Measurements from ENCODE around the gene ZFYVE27.
A peak's percentile ranks its signal among the peaks of the same experiment; 100 is the strongest.
"Not testable (repeated sequence)": the region's sequence is repeated elsewhere in the genome, so short reads cannot be mapped to it uniquely, and the experiment has no call there.

The ZFYVE27 gene, protein sequence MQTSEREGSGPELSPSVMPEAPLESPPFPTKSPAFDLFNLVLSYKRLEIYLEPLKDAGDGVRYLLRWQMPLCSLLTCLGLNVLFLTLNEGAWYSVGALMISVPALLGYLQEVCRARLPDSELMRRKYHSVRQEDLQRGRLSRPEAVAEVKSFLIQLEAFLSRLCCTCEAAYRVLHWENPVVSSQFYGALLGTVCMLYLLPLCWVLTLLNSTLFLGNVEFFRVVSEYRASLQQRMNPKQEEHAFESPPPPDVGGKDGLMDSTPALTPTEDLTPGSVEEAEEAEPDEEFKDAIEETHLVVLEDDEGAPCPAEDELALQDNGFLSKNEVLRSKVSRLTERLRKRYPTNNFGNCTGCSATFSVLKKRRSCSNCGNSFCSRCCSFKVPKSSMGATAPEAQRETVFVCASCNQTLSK

DNA sequence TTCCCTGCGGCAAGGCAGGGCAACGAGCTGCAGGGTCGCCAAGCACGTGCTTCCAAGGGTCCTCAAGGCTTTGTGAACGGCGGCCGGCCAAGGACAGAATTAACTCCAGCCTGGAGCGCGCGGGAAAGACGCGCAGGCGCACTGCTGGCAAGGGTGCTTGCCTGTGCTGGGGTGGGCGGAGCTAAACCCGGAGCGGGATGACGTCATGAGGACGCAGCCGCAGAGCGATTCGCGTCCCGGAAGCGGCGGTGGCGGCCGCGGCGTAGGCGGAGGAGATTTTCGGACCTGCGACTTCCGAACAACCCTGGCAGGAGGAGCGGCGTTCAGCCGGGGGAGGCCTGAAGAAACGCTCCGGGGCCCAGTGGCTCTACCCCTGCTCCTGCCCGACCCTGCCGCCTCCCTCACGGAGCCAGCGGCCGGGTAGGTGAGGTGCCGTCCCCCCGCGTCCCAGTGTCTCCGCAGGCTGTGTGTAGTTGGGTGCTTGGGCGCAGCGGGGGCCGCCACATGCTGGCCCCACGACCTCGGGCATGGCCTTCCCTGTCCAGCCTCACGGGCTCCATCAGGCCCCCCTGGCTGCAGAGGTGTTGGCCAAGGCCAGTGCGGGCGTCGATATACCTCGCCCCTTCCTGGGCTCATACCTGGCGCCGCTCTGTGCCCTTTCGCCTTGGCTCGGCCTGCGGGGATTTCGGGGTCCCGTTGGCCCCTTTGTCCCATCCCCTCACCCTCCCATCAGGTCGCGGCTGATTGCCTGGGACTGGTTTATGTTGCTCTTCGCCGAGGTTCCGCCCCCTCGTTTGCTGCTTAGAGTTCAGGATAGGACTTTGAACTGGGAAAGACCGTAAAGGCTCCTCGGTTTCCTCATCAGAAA lies at the start of gene ZFYVE27:
TSS of gene ZFYVE27 (plus strand) at position 227 of the 868 bp plus-strand sequence. CDS start 1,350 bp downstream, outside the sequence.
- DNase-seq (peak; percentile 94 to 97), ATAC-seq (peak; percentile 87)
- Mint-ChIP-seq H3K4me3 (peak within 1 kb of the TSS; percentile 88 to 98), H3K27ac (peak within 1 kb of the TSS; percentile 97 to 98), H3K4me1 (peaks cover 60% of the 10 kb centered on the region), H3K27me3 (no peaks in the 10 kb centered on the region), H3K9me3 (peaks cover 0 to 8% of the 10 kb centered on the region in 2 donors)

DNA sequence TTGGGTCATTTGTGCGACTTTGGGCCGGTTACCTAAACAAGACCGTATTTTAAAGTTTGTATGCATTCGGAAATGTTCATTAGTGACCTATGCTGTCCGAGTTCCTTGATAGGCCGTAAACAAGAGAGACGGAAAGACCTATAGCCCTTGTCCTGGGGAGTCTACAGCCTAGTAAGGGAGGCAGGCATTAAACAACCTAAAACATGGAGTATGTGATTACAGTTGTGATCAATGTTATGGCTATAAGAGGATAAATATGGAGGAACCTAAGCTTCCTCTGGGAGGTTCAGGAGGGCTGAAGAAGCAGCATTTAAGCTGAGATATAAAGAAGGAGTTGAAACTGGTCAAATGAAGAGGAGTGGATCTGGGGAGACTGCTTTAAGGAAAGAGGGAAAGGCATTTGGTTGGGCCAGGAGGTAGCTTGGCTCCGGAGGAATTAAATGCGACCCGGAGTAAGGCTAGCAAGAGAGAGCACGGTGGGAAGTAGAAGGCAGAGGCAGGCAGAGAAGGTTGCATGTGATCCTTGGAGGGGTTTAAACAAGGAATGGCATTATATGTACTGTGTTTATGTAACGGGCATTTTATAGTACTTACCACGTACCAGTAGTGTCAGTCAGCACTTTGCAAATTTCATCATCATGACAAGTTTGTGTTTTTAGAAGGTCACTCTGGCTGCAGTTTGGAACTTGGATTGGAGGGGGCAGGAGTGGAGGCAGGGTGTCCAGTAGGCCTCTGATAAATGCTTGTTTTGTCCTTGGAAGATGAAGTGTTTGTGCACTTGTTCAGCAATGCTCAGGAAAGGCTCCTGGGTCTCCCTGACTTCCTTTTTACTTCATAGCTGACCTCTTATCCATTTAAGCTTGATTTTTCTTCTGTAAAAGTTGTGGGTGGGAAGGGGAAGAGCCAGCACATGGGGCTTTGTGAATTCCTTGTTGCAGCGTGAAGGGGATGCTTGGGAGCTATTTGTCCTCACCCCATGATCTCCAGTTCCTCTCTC lies 48.8 kb upstream of the ZFYVE27 start:
- ATAC-seq: no peak

DNA sequence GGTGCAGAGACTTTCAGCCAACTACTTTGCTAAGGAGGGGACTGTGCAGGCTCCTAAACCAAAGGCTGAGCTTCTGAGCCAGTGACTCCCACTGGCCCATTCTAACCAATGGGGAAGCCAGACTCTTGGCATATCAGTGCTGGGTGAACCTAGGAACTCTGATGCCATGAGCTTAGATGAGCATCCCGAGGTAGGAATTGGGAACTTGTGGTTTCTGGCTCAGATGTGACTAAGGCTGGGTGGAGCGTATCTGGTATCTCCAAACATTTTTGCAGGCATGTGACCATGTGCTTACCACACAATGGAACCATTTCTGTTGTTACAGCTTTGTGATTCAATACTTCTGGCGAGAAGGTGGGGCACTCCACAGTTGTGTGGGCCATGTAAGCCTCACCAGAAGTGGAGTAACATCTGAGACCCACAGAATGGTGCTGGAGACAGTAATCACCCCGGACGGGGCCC lies 47.3 kb upstream of the ZFYVE27 start:
- no peak overlapping the region for H3K4me3 Mint-ChIP-seq
- no peak for ATAC-seq
- H3K9me3 Mint-ChIP-seq: no peaks in the 10 kb centered on the region
- H3K4me1 Mint-ChIP-seq: peaks cover 20% of the 10 kb centered on the region
- no peaks in the 10 kb centered on the region for H3K27me3 Mint-ChIP-seq
- no peak for DNase-seq
- no peak overlapping the region for H3K27ac Mint-ChIP-seq

More for the DNA sequence above, 48.8 kb upstream of the ZFYVE27 start:
- Mint-ChIP-seq H3K9me3 (no peaks in the 10 kb centered on the region), H3K4me1 (peaks cover 22% of the 10 kb centered on the region), H3K27ac (peak overlapping the region in 1 of 2 donors; percentile 59), H3K4me3 (peak overlapping the region; percentile 78 to 91), H3K27me3 (no peaks in the 10 kb centered on the region)
- no peak for DNase-seq

DNA sequence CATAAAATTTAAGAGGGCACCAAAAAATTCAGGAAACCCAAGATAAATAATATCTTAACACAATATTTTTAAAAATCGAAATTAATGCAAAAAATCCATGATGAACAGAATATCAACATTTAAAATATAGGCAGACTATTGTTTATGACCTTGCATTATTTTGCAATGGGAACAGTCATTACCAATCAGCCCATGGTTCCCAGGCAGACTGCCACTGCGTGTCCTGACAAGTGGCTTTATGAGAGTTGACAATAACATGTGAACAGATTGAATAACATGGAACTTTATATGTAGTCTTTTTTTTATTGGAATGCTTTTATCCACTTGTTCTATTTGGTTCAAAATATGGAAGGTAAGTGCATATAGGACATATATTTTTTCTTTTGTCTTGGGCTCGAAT lies 46.8 kb upstream of the ZFYVE27 start:
- H3K9me3 Mint-ChIP-seq: no peaks in the 10 kb centered on the region
- no peaks in the 10 kb centered on the region for H3K27me3 Mint-ChIP-seq
- no peak overlapping the region for H3K27ac Mint-ChIP-seq
- DNase-seq (no peak), ATAC-seq (no peak)
- H3K4me3 Mint-ChIP-seq: no peak overlapping the region
- H3K4me1 Mint-ChIP-seq: peaks cover 15% of the 10 kb centered on the region

DNA sequence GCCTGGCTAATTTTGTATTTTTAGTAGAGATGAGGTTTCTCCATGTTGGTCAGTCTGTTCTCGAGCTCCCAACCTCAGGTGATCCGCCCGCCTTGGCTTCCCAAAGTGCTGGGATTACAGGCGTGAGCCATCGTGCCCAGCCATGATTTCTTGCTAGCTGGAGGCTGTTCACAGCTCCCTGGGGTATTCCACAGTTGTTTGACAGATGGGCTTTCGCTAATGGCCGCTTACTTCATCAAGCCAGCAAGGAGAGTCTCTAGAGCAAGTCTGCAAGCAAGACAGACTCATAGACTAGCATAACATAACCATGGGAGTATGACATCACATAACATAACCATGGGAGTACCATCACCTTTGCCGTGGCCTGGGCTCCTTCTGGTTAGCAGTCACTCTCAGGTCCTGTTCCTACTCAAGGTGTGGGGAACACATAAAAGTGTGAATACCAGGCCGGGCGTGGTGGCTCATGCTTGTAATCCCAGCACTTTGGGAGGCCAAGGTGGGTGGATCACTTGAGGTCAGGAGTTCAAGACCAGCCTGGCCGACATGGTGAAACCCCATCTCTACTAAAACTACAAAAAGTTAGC lies 38.8 kb upstream of the ZFYVE27 start:
- H3K9me3 Mint-ChIP-seq, H3K4me1 Mint-ChIP-seq, H3K27me3 Mint-ChIP-seq, DNase-seq, H3K4me3 Mint-ChIP-seq, H3K27ac Mint-ChIP-seq, ATAC-seq: not testable (repeated sequence)

DNA sequence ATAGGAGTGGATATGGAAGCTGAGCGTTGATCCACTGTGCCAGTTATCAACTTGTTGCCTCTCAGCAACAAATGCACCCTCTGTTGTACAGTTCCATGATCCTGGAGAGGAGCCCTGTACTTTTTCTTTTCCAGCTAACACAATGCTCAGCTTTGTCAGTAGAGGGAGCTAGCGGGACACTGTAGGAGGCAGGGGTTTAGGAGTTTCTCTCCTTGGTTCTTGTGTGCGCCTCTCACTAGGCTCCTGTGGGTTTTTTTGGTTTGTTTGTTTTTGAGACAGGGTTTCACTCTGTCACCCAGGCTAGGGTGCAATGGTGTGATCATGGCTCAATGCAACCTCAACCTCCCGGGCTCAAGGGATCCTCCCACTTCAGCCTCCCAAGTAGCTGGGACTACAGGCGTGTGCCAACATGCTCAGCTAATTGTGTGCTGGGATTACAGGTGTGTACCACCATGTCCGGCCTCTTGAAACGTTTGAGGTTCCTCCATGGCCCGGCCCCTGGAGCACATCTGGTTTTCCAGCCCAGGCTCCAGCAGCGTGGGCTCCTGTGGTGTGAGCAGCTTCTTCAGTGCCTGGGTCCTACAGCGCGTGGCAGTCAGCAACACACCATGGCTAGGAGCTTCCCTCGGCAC lies 35.4 kb upstream of the ZFYVE27 start:
- ATAC-seq (peak; percentile 92), DNase-seq (peak; percentile 45 to 60)
- Mint-ChIP-seq H3K27ac (no peak overlapping the region), H3K4me3 (no peak overlapping the region), H3K9me3 (no peaks in the 10 kb centered on the region), H3K27me3 (peaks cover 13% of the 10 kb centered on the region), H3K4me1 (no peaks in the 10 kb centered on the region)

DNA sequence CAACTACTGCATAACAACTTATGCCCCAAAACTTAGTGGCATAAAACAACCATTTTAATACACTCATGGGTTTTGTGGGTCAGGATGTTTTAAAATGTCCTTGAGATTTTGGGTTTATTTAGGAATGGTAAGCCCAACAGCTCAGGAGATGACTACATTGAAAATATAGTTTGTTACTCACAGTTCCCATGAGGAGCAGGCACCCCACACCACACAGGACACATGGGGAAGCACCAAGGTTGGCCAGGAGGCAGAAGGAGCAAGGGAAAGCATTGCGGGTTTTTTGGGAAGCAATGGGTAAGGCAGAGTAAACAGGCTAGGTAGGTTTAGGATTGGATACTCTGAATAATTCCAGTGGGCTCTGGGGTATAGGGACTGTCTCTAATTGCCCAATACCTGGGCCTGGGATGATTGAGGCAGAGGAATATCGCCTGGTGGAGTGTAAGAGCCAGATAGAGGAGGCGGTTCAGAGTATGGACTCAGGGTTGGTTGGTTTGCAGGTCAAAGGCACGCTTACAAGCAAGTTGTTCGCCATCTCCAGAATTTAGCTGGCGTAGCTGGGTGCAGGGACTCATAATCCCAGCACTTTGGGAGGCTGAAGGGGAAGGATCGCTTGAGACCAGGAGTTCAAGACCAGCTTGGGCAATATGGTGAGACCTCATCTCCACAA lies 33.4 kb upstream of the ZFYVE27 start:
- Mint-ChIP-seq H3K27ac (no peak overlapping the region), H3K4me1 (no peaks in the 10 kb centered on the region), H3K9me3 (no peaks in the 10 kb centered on the region), H3K4me3 (no peak overlapping the region), H3K27me3 (peaks cover 18% of the 10 kb centered on the region)
- ATAC-seq (no peak), DNase-seq (no peak)

DNA sequence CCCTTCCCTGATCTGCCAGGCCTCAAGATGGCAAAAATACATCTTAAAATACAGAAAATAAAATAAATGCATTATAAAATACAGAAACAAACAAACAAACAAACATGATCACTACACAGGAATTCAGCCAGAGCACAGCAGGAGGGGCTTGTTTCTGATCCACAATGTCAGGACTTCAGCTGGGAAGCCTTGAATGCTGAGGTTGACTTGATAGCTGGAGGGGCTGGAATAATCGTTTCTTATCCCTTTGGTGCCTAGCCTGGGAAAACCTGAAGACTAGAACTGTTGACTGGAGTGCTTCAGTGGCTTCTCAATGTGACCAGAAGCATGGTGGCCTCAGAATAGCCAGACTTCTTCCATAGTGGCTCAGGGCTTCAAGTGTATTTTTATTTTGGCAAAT lies 32.6 kb upstream of the ZFYVE27 start:
- no peak overlapping the region for H3K27ac Mint-ChIP-seq
- no peaks in the 10 kb centered on the region for H3K4me1 Mint-ChIP-seq
- ATAC-seq (no peak), DNase-seq (no peak)
- H3K27me3 Mint-ChIP-seq: peaks cover 26% of the 10 kb centered on the region
- H3K4me3 Mint-ChIP-seq: no peak overlapping the region
- H3K9me3 Mint-ChIP-seq: no peaks in the 10 kb centered on the region

DNA sequence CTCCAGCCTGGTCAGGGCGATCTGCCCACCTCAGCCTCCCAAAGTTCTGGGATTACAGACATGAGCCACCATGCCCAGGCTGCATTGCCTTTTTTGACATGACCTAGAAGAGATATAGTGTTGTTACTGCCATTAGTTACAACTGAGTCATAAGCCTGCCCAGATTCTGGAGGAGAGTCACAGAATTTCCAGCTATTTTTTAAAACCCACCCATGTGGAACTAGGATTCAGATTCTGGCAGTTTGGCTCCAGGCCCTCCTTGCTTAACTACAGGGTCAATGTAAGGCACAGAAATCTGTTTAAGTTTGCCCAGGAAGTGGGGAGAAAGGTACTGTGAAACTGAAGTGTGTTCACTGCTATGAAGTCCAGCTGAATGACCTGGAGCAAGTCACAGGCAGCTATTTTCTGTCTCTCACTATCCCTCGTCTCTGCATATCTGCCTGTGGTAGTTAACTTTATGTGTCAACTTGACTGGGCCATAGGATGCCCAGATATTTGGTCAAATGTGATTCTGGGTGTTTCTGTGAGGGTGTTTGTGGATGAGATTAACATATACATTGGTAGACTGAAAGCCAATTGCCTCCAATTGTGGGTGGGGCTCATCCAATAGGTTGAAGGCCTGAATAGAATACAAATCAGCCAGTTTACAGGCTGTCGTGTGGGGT lies 31.8 kb upstream of the ZFYVE27 start:
- Mint-ChIP-seq H3K9me3 (no peaks in the 10 kb centered on the region), H3K27ac (no peak overlapping the region), H3K4me3 (no peak overlapping the region), H3K27me3 (peaks cover 34% of the 10 kb centered on the region), H3K4me1 (no peaks in the 10 kb centered on the region)
- no peak for ATAC-seq
- DNase-seq: no peak

DNA sequence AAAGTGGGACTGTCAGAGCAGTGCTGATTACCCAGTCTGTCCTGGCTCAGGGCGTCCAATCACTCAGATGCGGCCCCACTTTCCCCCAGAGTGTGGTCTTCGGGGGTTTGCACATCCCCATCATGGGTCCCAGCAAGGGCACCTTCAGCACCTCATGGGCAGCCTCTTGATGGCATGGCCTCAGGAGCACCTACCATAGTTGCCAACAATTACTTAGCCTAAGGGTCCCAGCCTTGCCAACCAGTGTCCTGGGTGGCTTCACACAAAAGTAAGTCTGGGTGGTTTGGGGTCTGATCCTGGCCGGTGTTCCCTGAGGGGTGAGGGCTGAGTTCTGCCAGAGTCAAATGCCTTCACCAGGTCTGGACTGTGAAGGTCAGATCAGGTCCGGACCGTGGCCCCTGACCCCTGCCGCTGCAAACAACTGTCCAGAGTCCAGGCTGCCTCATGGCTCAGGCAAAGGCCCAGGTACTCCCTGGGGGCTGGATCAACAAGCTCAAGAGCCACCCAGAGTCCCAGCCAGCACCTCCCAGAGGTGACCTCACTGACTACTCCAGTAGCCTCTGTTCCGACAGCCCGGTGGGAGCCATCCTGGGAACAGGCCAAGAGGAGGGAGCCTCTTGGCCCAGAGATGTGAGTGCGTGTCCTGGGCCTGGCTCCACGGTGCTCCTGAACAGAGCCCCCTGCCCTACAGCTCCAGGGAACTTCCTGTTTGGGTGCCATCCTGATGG lies 29.6 kb upstream of the ZFYVE27 start:
- Mint-ChIP-seq H3K27me3 (peaks cover 38% of the 10 kb centered on the region), H3K27ac (no peak overlapping the region), H3K4me3 (no peak overlapping the region), H3K4me1 (no peaks in the 10 kb centered on the region), H3K9me3 (no peaks in the 10 kb centered on the region)
- no peak for DNase-seq
- peak; percentile 35 for ATAC-seq

DNA sequence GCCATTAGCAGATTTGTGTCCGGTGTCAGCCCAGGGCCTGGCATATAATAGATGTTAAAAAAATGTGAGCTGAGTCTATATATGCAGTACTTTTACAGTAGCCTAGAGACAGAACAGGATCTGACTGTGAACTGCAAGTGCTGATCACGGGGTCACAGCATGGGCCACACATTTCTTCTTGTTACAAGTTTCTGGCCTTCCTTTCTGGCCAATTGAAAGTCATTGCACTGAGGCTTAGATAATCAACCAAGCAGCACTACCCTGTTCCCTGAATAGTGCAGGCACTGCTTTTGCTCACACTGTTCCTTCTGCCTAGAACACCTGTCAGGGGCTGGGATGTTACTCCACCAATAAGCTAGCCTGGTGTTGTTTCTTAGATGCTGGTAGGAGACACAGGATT lies 28.8 kb upstream of the ZFYVE27 start:
- Mint-ChIP-seq H3K4me3 (no peak overlapping the region), H3K27me3 (peaks cover 42% of the 10 kb centered on the region), H3K27ac (no peak overlapping the region), H3K9me3 (no peaks in the 10 kb centered on the region), H3K4me1 (peaks cover 6% of the 10 kb centered on the region)
- ATAC-seq: no peak
- no peak for DNase-seq

DNA sequence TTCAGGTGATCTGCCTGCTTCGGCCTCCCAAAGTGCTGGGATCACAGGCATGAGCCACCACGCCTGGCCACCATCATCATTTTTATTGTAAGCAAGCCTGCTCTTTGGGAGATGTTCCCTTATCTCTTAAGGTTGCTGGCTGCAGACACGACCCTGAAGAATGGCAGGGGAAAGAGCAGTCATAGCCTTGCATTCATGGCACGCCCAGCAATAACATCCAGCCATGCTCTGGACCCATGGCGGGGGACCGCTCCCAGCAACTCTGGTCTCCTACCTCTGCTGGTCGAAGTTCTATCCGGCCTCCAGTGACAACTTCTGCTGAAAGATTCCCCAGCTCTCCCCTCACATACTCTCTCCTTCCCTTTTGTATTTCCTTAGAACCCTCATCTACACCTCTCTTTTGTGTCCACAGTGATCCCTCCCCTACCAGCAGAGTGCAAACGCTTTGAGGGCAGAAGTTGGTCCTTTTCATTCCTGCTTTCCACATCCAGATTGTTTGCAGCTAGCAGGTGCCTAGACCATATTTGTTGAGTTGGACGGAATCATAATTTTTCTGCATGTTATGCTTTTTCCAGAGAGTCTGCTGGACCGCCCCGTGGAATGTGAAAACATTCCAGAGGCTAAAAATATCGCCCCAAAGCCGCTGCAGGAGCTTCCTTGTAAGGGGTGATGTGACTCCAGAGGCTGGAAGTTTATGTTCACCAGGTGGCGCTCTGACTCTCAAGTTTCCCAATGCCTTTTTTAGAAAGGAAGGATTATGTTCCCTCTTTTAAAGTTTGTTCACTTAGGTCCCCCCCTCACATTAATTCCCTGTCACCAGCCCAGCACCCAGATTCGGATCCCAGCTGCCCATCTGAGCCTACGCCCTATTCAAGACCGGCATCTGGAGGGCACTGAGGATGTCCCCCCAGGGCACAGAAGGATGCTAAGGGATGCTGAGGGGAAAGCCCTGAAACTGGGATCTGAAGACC lies 27.7 kb upstream of the ZFYVE27 start:
- no peak for ATAC-seq
- DNase-seq: peak in 1 of 2 donors; percentile 25

More for the DNA sequence above, 27.7 kb upstream of the ZFYVE27 start:
- Mint-ChIP-seq H3K27me3 (peaks cover 43% of the 10 kb centered on the region), H3K9me3 (no peaks in the 10 kb centered on the region), H3K4me3 (no peak overlapping the region), H3K27ac (peak overlapping the region in 1 of 2 donors; percentile 24), H3K4me1 (peaks cover 14% of the 10 kb centered on the region)

Data from stimulated activated naive CD8-positive, alpha-beta T cell treated with anti-CD3 and anti-CD28 coated beads, Interleukin-15, amount 100 ng/mL, for 72 hours (primary cell).